HCT116 (cell line): ENCODE data around the gene FBN3. TPM values are rescaled to one million over a fixed set of nuclear protein-coding genes. Genes with fewer than 3 reads are reported as not detected.

ENCODE experiments used
- ATAC-seq: fragments of 200-7000 bp; cut with Tn5 transposase; 2 replicates; pipeline ENCODE4 v1.9.1; 2020; ENCODE audit warnings: mild to moderate bottlenecking, moderate library complexity
- BruUV-seq: library from RNA; stranded (reverse); fragments of 400-500 nt; replicated peaks from 2 replicates; lab custom pipeline; 2021; lab: Mats Ljungman, UMichigan
- CTCF ChIA-PET: fragments of 300-600 bp; sonication (Branson Sonifier 250); formaldehyde crosslinking; loops from one replicate; lab custom pipeline; 2021; ENCODE audit warnings: antibody characterized with exemption; lab: Charles Lee
- POLR2A ChIA-PET: fragments of 300-600, 350-600 bp; sonication (Branson Sonifier 250); formaldehyde crosslinking; loops from one replicate; lab custom pipeline; 2021; ENCODE audit warnings: antibody characterized with exemption; lab: Charles Lee
- RAD21 ChIA-PET, 2 experiments: fragments of 300-600 bp; sonication (Branson Sonifier 250); formaldehyde crosslinking; loops; one replicate each; lab custom pipeline; 2023; ENCODE audit warnings: low total read pairs in 2 of 2; ENCODE audit not compliant: uncharacterized antibody in 2 of 2, unreplicated experiment in 2 of 2, low non-redundant PET in 1 of 2; lab: Charles Lee
- DNase-seq: peaks from one replicate; pipeline ENCODE4 v3.0.0-alpha.2; 2010; ENCODE audit warnings: low read depth, low spot score
- H2AFZ ChIP-seq: fragments of 200-600 bp; shearing (Covaris generic), sonication (generic); 2 replicates; pipeline ENCODE4 v1.6.1; 2017; ENCODE audit warnings: low read depth, mixed run types, mixed read lengths, antibody characterized with exemption, low read length; ENCODE audit not compliant: poor library complexity, severe bottlenecking
- H3K27ac ChIP-seq: 2 replicates; pipeline ENCODE4 v1.5.1; 2012; ENCODE audit warnings: low read depth, low read length
- H3K27me3 ChIP-seq: fragments of 200-600 bp; sonication (generic); 2 replicates; pipeline ENCODE4 v1.6.1; 2016; ENCODE audit warnings: mixed run types, low read length, mixed read lengths; ENCODE audit not compliant: insufficient read depth
- H3K36me3 ChIP-seq, 2 experiments: fragments of 200-500 bp in 1 of 2; fragments of 200-600 bp in 1 of 2; sonication (Bioruptor generic) in 1 of 2; sonication (generic) in 1 of 2; 2 replicates each; pipeline versions ENCODE4 v1.5.1 to v1.6.1; 2014 to 2016; ENCODE audit warnings: low read length in 2 of 2, inconsistent platforms in 1 of 2, mixed read lengths in 1 of 2, mixed run types in 1 of 2; ENCODE audit not compliant: insufficient read depth in 2 of 2, control insufficient read depth in 1 of 2
- H3K4me1 ChIP-seq, 2 experiments: fragments of 200-600 bp in 1 of 2; sonication (generic) in 1 of 2; 2 replicates each; pipeline versions ENCODE4 v1.5.1 to v1.6.1; 2012 to 2017; ENCODE audit warnings: low read length in 2 of 2, inconsistent platforms in 1 of 2, mild to moderate bottlenecking in 1 of 2, mixed read lengths in 1 of 2, mixed run types in 1 of 2, moderate library complexity in 1 of 2; ENCODE audit not compliant: insufficient read depth in 2 of 2, control insufficient read depth in 1 of 2
- H3K4me2 ChIP-seq: fragments of 200-600 bp; sonication (generic); 2 replicates; pipeline ENCODE4 v1.6.1; 2017; ENCODE audit warnings: mixed run types, low read length, mixed read lengths
- H3K4me3 ChIP-seq, 2 experiments: fragments of 200-600 bp in 1 of 2; sonication (generic) in 1 of 2; replicated peaks in 1 of 2; 2 replicates each; pipeline ENCODE4 v1.5.1; 2011 to 2016; ENCODE audit warnings: low read length in 2 of 2, control low read depth in 1 of 2, low read depth in 1 of 2, mild to moderate bottlenecking in 1 of 2, mixed read lengths in 1 of 2, mixed run types in 1 of 2
- H3K79me2 ChIP-seq: fragments of 200-600 bp; sonication (generic); 2 replicates; pipeline ENCODE4 v1.6.1; 2017; ENCODE audit warnings: mild to moderate bottlenecking, mixed run types, low read length, moderate library complexity, mixed read lengths; ENCODE audit not compliant: insufficient read depth
- H3K9ac ChIP-seq: fragments of 200-600 bp; sonication (generic); 2 replicates; pipeline ENCODE4 v1.6.1; 2016; ENCODE audit warnings: low read length, mixed read lengths
- H3K9me2 ChIP-seq: fragments of 200-600 bp; sonication (generic), shearing (Covaris generic); 2 replicates; pipeline ENCODE4 v1.6.1; 2017; ENCODE audit warnings: mixed run types, mild to moderate bottlenecking, moderate library complexity; ENCODE audit not compliant: insufficient read depth
- H3K9me3 ChIP-seq, 2 experiments: fragments of 200-500 bp in 1 of 2; fragments of 200-600 bp in 1 of 2; sonication (Bioruptor generic) in 1 of 2; sonication (generic) in 1 of 2; 2 replicates each; pipeline ENCODE4 v1.6.1; 2014 to 2017; ENCODE audit warnings: low read length in 2 of 2, mixed read lengths in 2 of 2, inconsistent platforms in 1 of 2, low read depth in 1 of 2, mild to moderate bottlenecking in 1 of 2, mixed run types in 1 of 2, moderate library complexity in 1 of 2; ENCODE audit not compliant: control insufficient read depth in 1 of 2, insufficient read depth in 1 of 2
- H4K20me1 ChIP-seq: fragments of 200-600 bp; sonication (generic), shearing (Covaris generic); 2 replicates; pipeline ENCODE4 v1.6.1; 2017; ENCODE audit warnings: mixed run types, mild to moderate bottlenecking, moderate library complexity; ENCODE audit not compliant: insufficient read depth
- CBX3 ChIP-seq: IDR thresholded peaks from 2 replicates; pipeline ENCODE4 v1.6.1; 2012; ENCODE audit warnings: low read depth
- CEBPB ChIP-seq: IDR thresholded peaks from 2 replicates; pipeline ENCODE4 v1.6.1; 2012; ENCODE audit warnings: low read depth
- EGR1 ChIP-seq: IDR thresholded peaks from 2 replicates; pipeline ENCODE4 v1.6.1; 2012; ENCODE audit warnings: low read depth
- FOSL1 ChIP-seq: IDR thresholded peaks from 2 replicates; pipeline ENCODE4 v1.6.1; 2012; ENCODE audit warnings: low read depth
- RAD21 ChIP-seq: IDR thresholded peaks from 2 replicates; pipeline ENCODE4 v1.6.1; 2012; ENCODE audit warnings: low read depth, mild to moderate bottlenecking
- SP1 ChIP-seq: IDR thresholded peaks from 2 replicates; pipeline ENCODE4 v1.6.1; 2012; ENCODE audit warnings: low read depth
- SRF ChIP-seq: IDR thresholded peaks from 2 replicates; pipeline ENCODE4 v1.6.1; 2012; ENCODE audit warnings: low read depth
- TCF7L2 ChIP-seq: IDR thresholded peaks from 2 replicates; pipeline ENCODE4 v1.7.0; 2011; ENCODE audit warnings: borderline replicate concordance, inconsistent platforms; ENCODE audit not compliant: insufficient read depth, insufficient read length; ENCODE audit errors: extremely low read depth
- ZFX ChIP-seq: fragments of 450-650 bp; IDR thresholded peaks from 2 replicates; pipeline ENCODE4 v1.6.1; 2017
- ZNF274 ChIP-seq: fragments of 200-500 bp; sonication (Bioruptor generic); IDR thresholded peaks from 2 replicates; pipeline ENCODE4 v1.6.1; 2014; ENCODE audit warnings: mild to moderate bottlenecking, low read depth, low read length, inconsistent platforms
- intact Hi-C: fragments of 100-400 bp; cut with micrococcal nuclease; formaldehyde crosslinking; loops from 2 replicates; pipeline ENCODE4 v1.10.0; 2022
- total RNA-seq: library from RNA; stranded (reverse); gene quantifications from one replicate; pipeline ENCODE4 v1.2.1, GENCODE V29; 2021; ENCODE audit not compliant: unreplicated experiment
- TF ChIP-seq, protein P1 (sequence below), 3 experiments: fragments of 200-600 bp in 1 of 3; sonication (generic) in 1 of 3; IDR thresholded peaks in 2 of 3; conservative IDR thresholded peaks in 1 of 3; 2 replicates each; pipeline ENCODE4 v1.5.1; 2012 to 2017; ENCODE audit warnings: low read depth in 2 of 3, low read length in 2 of 3, antibody characterized with exemption in 1 of 3, borderline replicate concordance in 1 of 3, control low read depth in 1 of 3, mild to moderate bottlenecking in 1 of 3, mixed read lengths in 1 of 3, mixed run types in 1 of 3, moderate library complexity in 1 of 3; ENCODE audit not compliant: insufficient read depth in 1 of 3
- TF ChIP-seq, protein P2 (sequence below): IDR thresholded peaks from 2 replicates; pipeline ENCODE4 v1.6.1; 2012

FBN3 gene
- total RNA-seq, 1 experiment from 2014 or later: 6.6 TPM

DNA sequence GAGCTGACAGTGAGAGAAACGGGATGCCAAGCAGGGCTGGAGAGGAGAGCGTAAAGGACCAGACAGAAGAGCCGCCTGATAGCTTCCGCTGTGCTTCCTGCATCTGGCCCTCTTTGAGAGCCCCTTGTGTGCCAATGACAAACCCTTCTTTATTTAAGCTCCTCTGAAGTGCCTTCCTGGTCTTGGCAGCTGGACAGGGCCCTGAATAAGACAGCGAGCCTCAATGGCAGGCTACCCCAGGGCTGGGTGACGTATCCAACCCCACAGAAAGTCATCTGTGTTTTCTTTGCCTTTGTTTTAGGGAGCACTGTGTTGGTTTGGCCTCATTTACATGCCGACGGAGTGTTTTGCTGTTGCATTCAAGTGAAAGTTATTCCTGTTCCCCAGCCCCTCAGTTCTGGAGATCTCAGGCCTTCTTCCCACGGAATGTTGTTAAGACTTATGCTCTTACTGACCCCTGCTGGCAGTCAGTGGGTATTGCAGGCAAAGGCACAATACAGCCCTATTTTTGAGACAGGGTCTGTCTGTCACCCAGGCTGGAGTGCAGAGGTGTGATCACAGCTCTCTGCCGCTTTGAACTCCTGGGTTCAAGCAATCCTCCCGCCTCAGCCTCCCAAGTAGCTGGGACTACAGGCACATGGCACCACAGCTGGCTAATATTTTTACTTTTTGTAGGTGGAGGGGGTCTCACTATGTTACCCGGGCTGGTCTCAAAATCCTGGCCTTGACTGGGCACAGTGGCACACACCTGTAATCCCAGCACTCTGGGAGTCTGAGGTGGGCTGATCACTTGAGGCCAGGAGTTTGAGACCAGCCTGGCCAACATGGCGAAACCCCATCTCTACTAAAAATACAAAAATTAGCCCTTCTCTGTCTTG, 80.1 kb downstream of the FBN3 start:
- DNase-seq (no peak), ATAC-seq (peak; percentile 58; the same call in 1 of the 2 replicates)
- no peaks in the 10 kb centered on the region for H3K27me3 ChIP-seq
- H3K4me1 ChIP-seq: no peaks in the 10 kb centered on the region; a peak in 1 of 4 replicates
- no peaks in the 10 kb centered on the region for H3K9me2 ChIP-seq
- H3K27ac ChIP-seq: no peak overlapping the region
- no peak overlapping the region for H3K4me3 ChIP-seq
- no TSS peak for BruUV-seq
- CTCF ChIA-PET: no interaction called here
- no peak overlapping the region for H2AFZ ChIP-seq
- POLR2A ChIA-PET: no interaction called here
- RAD21 ChIA-PET: no interaction called here
- H3K9ac ChIP-seq: no peak overlapping the region
- TF ChIP-seq ZNF274: no peak
- TF ChIP-seq FOSL1: no peak
- TF ChIP-seq TCF7L2: no peak
- peak; percentile 55 for TF ChIP-seq RAD21
- TF ChIP-seq SRF: no peak
- TF ChIP-seq EGR1: no peak
- TF ChIP-seq, protein P1, sequence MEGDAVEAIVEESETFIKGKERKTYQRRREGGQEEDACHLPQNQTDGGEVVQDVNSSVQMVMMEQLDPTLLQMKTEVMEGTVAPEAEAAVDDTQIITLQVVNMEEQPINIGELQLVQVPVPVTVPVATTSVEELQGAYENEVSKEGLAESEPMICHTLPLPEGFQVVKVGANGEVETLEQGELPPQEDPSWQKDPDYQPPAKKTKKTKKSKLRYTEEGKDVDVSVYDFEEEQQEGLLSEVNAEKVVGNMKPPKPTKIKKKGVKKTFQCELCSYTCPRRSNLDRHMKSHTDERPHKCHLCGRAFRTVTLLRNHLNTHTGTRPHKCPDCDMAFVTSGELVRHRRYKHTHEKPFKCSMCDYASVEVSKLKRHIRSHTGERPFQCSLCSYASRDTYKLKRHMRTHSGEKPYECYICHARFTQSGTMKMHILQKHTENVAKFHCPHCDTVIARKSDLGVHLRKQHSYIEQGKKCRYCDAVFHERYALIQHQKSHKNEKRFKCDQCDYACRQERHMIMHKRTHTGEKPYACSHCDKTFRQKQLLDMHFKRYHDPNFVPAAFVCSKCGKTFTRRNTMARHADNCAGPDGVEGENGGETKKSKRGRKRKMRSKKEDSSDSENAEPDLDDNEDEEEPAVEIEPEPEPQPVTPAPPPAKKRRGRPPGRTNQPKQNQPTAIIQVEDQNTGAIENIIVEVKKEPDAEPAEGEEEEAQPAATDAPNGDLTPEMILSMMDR (IDR thresholded peaks at IDR 0.05 in 2 of 3, conservative IDR thresholded peaks at IDR 0.05 in 1 of 3; ENCODE audit: borderline replicate concordance in 1 of 3, insufficient read depth in 1 of 3, low read depth in 2 of 3, low read length in 2 of 3): peak; percentile 31 to 92 (median 90); a peak in 5 of 6 replicates
- no peak for TF ChIP-seq CEBPB
- TF ChIP-seq SP1: no peak
- TF ChIP-seq, protein P2, sequence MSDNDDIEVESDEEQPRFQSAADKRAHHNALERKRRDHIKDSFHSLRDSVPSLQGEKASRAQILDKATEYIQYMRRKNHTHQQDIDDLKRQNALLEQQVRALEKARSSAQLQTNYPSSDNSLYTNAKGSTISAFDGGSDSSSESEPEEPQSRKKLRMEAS: no peak
- TF ChIP-seq CBX3: peak; percentile 54; the same call in 1 of the 2 replicates
- TF ChIP-seq ZFX: no peak
- no peaks in the 10 kb centered on the region for H3K79me2 ChIP-seq
- no peak overlapping the region for H3K4me2 ChIP-seq
- no peaks in the 10 kb centered on the region for H4K20me1 ChIP-seq
- H3K36me3 ChIP-seq: no peaks in the 10 kb centered on the region
- intact Hi-C loops: no loop called here
- peaks cover 4 to 13% of the 10 kb centered on the region in 2 experiments; a peak in 1 of 4 replicates for H3K9me3 ChIP-seq
